SK-N-SH treated with all-trans-retinoic acid at 6 μM for 48 hours (cell line): ENCODE data around the gene B3GNT9.

Source experiments
- ATAC-seq: fragments of 200-7000 bp; cut with Tn5 transposase; 3 replicates; pipeline ENCODE4 v1.9.1; 2020; ENCODE audit warnings: mild to moderate bottlenecking, moderate library complexity
- ARNTL ChIP-seq: fragments of 450-650 bp; formaldehyde crosslinking; IDR thresholded peaks from 2 replicates; pipeline ENCODE4 v1.5.0; 2020; ENCODE audit warnings: low read depth, mild to moderate bottlenecking, moderate library complexity, borderline replicate concordance
- CSDC2 ChIP-seq: fragments of 250-450 bp; sonication (Bioruptor Pico); IDR thresholded peaks from 2 replicates; pipeline ENCODE4 v1.5.0; 2020; ENCODE audit warnings: mild to moderate bottlenecking, moderate library complexity
- ESRRG ChIP-seq: fragments of 250-450 bp; sonication (Bioruptor Pico); IDR thresholded peaks from 2 replicates; pipeline ENCODE4 v1.6.1; 2021; ENCODE audit warnings: mild to moderate bottlenecking
- GLIS3 ChIP-seq: fragments of 250-450 bp; sonication (Bioruptor Pico); IDR thresholded peaks from 2 replicates; pipeline ENCODE4 v1.5.0; 2020; ENCODE audit warnings: mild to moderate bottlenecking, moderate library complexity
- ISL1 ChIP-seq: fragments of 250-450 bp; sonication (Bioruptor Pico); IDR thresholded peaks from 2 replicates; pipeline ENCODE4 v2.1.2; 2022; ENCODE audit warnings: mild to moderate bottlenecking, moderate library complexity
- OSR1 ChIP-seq: fragments of 250-450 bp; sonication (Bioruptor Pico); IDR thresholded peaks from 2 replicates; pipeline ENCODE4 v1.8.0; 2022; ENCODE audit warnings: moderate library complexity, mild to moderate bottlenecking, inconsistent platforms
- PPARA ChIP-seq: fragments of 250-450 bp; sonication (Bioruptor Pico); IDR thresholded peaks from 2 replicates; pipeline ENCODE4 v1.5.0; 2020; ENCODE audit warnings: mild to moderate bottlenecking, borderline replicate concordance
- RARB ChIP-seq: fragments of 250-450 bp; sonication (Bioruptor Pico); IDR thresholded peaks from 2 replicates; pipeline ENCODE4 v1.8.0; 2021; ENCODE audit warnings: mild to moderate bottlenecking, moderate library complexity
- SNAI2 ChIP-seq: fragments of 250-450 bp; sonication (Bioruptor Pico); IDR thresholded peaks from 2 replicates; pipeline ENCODE4 v1.5.0; 2020; ENCODE audit warnings: mild to moderate bottlenecking, moderate library complexity
- TOX ChIP-seq: fragments of 250-450 bp; sonication (Bioruptor Pico); IDR thresholded peaks from 2 replicates; pipeline ENCODE4 v1.8.0; 2021; ENCODE audit warnings: mild to moderate bottlenecking, moderate library complexity, borderline replicate concordance
- ZC3H10 ChIP-seq: fragments of 250-450 bp; sonication (Bioruptor Pico); IDR thresholded peaks from 2 replicates; pipeline ENCODE4 v1.5.1; 2021; ENCODE audit warnings: mild to moderate bottlenecking, moderate library complexity
- ZNF565 ChIP-seq: fragments of 450-650 bp; formaldehyde crosslinking; conservative IDR thresholded peaks from 2 replicates; pipeline ENCODE4 v1.5.0; 2020; ENCODE audit warnings: low read depth, mild to moderate bottlenecking, moderate library complexity
- ZNF70 ChIP-seq: fragments of 450-650 bp; formaldehyde crosslinking; IDR thresholded peaks from 2 replicates; pipeline ENCODE4 v1.5.0; 2020; ENCODE audit warnings: mild to moderate bottlenecking, moderate library complexity
- ZNF8 ChIP-seq: fragments of 450-650 bp; formaldehyde crosslinking; IDR thresholded peaks from 2 replicates; pipeline ENCODE4 v1.5.0; 2020; ENCODE audit warnings: mild to moderate bottlenecking, moderate library complexity
- TF ChIP-seq, protein P1 (sequence below): fragments of 250-450 bp; sonication (Bioruptor Pico); IDR thresholded peaks from 2 replicates; pipeline ENCODE4 v1.5.0; 2020; ENCODE audit warnings: mild to moderate bottlenecking, moderate library complexity
- TF ChIP-seq, protein P2 (sequence below): fragments of 250-450 bp; sonication (Bioruptor Pico); IDR thresholded peaks from 2 replicates; pipeline ENCODE4 v1.8.0; 2020; ENCODE audit warnings: mild to moderate bottlenecking, moderate library complexity, borderline replicate concordance
- TF ChIP-seq, protein P3 (sequence below): fragments of 250-450 bp; sonication (Bioruptor Pico); IDR thresholded peaks from 2 replicates; pipeline ENCODE4 v1.8.0; 2021; ENCODE audit warnings: low read depth, mild to moderate bottlenecking, moderate library complexity, borderline replicate concordance
- TF ChIP-seq, protein P4 (sequence below): fragments of 250-450 bp; sonication (Bioruptor Pico); IDR thresholded peaks from 2 replicates; pipeline ENCODE4 v1.5.1; 2020; ENCODE audit warnings: low read depth, mild to moderate bottlenecking, moderate library complexity

The B3GNT9 gene

DNA sequence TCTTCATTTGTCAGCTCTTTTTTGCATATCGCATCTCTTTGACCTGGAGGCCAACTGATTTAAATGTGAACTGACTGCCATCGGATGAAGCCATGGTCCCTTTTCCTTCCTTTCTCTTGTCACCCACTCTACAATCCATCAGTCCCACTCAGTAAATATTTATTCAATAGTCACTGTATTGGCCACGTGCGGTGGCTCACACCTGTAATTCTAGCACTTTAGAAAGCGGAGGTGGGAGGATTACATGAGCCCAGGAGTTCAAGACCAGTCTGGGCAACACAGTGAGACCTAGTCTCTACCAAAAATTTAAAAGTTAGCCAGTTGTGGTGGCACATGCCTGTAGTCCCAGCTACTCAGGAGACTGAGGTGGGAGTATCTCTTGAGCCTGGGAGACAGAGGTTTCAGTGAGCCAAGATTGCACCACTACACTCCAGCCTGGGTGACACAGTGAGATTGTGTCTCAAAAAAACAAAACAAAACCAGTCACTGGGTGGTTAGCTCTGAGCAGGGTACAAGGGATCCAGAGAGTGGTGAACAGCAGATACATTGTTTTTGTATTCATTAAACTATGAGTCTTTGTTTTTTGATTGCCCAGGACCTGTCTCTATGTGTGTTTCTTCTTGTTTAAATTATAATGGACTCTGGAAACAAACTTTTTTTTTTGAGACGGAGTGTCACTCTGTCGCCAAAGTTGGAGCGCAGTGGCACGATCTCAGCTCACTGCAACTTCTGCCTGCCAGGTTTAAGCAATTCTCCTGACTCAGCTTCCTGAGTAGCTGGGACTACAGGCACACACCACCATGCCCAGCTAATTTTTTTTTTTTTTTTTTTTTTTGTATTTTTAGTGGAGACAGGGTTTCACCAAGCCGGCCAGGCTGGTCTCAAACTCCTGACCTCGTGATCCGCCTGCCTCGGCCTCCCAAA lies 34.1 kb downstream of the B3GNT9 start:
- TF ChIP-seq ESRRG (CRISPR knock-in tag) = no peak
- no peak for TF ChIP-seq ISL1 (CRISPR knock-in tag)
- no peak for TF ChIP-seq ZNF565
- no peak for TF ChIP-seq ARNTL (CRISPR knock-in tag)
- no peak for TF ChIP-seq RARB
- TF ChIP-seq, protein P1, sequence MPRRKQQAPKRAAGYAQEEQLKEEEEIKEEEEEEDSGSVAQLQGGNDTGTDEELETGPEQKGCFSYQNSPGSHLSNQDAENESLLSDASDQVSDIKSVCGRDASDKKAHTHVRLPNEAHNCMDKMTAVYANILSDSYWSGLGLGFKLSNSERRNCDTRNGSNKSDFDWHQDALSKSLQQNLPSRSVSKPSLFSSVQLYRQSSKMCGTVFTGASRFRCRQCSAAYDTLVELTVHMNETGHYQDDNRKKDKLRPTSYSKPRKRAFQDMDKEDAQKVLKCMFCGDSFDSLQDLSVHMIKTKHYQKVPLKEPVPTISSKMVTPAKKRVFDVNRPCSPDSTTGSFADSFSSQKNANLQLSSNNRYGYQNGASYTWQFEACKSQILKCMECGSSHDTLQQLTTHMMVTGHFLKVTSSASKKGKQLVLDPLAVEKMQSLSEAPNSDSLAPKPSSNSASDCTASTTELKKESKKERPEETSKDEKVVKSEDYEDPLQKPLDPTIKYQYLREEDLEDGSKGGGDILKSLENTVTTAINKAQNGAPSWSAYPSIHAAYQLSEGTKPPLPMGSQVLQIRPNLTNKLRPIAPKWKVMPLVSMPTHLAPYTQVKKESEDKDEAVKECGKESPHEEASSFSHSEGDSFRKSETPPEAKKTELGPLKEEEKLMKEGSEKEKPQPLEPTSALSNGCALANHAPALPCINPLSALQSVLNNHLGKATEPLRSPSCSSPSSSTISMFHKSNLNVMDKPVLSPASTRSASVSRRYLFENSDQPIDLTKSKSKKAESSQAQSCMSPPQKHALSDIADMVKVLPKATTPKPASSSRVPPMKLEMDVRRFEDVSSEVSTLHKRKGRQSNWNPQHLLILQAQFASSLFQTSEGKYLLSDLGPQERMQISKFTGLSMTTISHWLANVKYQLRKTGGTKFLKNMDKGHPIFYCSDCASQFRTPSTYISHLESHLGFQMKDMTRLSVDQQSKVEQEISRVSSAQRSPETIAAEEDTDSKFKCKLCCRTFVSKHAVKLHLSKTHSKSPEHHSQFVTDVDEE (CRISPR knock-in tag) = no peak
- TF ChIP-seq, protein P2, sequence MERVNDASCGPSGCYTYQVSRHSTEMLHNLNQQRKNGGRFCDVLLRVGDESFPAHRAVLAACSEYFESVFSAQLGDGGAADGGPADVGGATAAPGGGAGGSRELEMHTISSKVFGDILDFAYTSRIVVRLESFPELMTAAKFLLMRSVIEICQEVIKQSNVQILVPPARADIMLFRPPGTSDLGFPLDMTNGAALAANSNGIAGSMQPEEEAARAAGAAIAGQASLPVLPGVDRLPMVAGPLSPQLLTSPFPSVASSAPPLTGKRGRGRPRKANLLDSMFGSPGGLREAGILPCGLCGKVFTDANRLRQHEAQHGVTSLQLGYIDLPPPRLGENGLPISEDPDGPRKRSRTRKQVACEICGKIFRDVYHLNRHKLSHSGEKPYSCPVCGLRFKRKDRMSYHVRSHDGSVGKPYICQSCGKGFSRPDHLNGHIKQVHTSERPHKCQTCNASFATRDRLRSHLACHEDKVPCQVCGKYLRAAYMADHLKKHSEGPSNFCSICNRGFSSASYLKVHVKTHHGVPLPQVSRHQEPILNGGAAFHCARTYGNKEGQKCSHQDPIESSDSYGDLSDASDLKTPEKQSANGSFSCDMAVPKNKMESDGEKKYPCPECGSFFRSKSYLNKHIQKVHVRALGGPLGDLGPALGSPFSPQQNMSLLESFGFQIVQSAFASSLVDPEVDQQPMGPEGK (CRISPR knock-in tag) = no peak
- TF ChIP-seq, protein P3, sequence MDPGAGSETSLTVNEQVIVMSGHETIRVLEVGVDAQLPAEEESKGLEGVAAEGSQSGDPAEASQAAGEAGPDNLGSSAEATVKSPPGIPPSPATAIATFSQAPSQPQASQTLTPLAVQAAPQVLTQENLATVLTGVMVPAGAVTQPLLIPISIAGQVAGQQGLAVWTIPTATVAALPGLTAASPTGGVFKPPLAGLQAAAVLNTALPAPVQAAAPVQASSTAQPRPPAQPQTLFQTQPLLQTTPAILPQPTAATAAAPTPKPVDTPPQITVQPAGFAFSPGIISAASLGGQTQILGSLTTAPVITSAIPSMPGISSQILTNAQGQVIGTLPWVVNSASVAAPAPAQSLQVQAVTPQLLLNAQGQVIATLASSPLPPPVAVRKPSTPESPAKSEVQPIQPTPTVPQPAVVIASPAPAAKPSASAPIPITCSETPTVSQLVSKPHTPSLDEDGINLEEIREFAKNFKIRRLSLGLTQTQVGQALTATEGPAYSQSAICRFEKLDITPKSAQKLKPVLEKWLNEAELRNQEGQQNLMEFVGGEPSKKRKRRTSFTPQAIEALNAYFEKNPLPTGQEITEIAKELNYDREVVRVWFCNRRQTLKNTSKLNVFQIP = no peak
- no peak for TF ChIP-seq ZNF70
- ATAC-seq = no peak

DNA sequence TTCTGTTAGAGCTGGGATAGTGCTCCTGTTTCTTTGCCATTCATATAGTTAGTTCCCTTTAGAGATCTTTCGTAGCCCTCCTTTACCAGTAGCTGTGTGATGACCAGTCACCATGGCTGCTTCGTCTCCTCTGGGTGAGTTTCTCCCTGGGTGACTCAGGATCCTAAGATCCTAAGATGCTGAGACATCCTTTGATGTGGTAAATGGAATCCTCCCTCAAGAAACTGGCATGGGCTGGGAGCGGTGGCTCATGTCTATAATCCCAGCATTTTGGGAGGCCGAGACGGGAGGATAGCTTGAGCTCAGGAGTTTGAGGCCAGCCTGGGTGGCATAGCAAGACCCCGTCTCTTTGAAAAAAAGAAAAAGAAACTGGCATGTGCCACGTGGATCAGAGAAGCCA lies 35.2 kb downstream of the B3GNT9 start:
- ATAC-seq = peak; percentile 82
- TF ChIP-seq ARNTL (CRISPR knock-in tag) (no peak), OSR1 (CRISPR knock-in tag) (no peak), ZNF70 (no peak), PPARA (CRISPR knock-in tag) (no peak), ZNF8 (CRISPR knock-in tag) (no peak)
- TF ChIP-seq, protein P4, sequence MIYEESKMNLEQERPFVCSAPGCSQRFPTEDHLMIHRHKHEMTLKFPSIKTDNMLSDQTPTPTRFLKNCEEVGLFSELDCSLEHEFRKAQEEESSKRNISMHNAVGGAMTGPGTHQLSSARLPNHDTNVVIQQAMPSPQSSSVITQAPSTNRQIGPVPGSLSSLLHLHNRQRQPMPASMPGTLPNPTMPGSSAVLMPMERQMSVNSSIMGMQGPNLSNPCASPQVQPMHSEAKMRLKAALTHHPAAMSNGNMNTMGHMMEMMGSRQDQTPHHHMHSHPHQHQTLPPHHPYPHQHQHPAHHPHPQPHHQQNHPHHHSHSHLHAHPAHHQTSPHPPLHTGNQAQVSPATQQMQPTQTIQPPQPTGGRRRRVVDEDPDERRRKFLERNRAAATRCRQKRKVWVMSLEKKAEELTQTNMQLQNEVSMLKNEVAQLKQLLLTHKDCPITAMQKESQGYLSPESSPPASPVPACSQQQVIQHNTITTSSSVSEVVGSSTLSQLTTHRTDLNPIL (CRISPR knock-in tag) = no peak
- TF ChIP-seq, all 23 proteins: peak for 0

DNA sequence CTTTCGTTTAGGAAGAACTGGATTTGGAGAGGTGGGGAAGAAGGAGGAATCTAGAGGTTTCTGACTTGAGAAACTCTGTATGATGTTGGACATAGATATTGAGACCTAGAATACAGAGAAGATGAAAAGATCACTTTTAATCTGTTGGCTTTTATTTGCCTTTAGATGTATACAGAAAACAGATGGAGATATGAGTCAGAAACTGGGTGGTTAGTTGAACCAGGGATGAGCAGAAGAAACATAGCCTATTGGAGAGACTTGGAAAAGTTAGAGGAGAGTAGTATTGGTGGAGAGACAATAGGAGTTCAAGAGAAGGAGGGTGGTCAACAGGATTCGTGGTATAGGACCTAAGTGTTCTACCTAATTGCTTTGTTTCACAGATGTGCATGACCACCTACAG lies 36.0 kb downstream of the B3GNT9 start:
- TF ChIP-seq SNAI2 (CRISPR knock-in tag) (no peak), ZNF8 (CRISPR knock-in tag) (no peak), ZC3H10 (CRISPR knock-in tag) (no peak), CSDC2 (CRISPR knock-in tag) (no peak), ARNTL (CRISPR knock-in tag) (no peak), TOX (CRISPR knock-in tag) (no peak), GLIS3 (CRISPR knock-in tag) (no peak), RARB (no peak)
- TF ChIP-seq, protein P4 (CRISPR knock-in tag) = no peak
- TF ChIP-seq, all 23 proteins: peak for 0
- ATAC-seq = peak; percentile 70
